Choroid plexus epithelial cell (primary cell): Measurements from ENCODE around the gene FLACC1.
A peak's percentile ranks its signal among the peaks of the same experiment; 100 is the strongest.
"Not testable (repeated sequence)": the region's sequence is repeated elsewhere in the genome, so short reads cannot be mapped to it uniquely, and the experiment has no call there.

Experiments used
- DNase-seq: peaks from one replicate; pipeline ENCODE4 v3.0.0-alpha.2; 2010; ENCODE audit warnings: low read depth
- H3K4me3 ChIP-seq: 2 replicates; pipeline ENCODE4 v1.5.1; 2011; ENCODE audit warnings: low read depth, mild to moderate bottlenecking, control low read depth, low read length, moderate library complexity
- TF ChIP-seq, protein P1 (sequence below): conservative IDR thresholded peaks from 2 replicates; pipeline ENCODE4 v1.5.1; 2011; ENCODE audit warnings: low read depth, mild to moderate bottlenecking, control low read depth, inconsistent platforms, low read length, moderate library complexity

FLACC1 gene

DNA sequence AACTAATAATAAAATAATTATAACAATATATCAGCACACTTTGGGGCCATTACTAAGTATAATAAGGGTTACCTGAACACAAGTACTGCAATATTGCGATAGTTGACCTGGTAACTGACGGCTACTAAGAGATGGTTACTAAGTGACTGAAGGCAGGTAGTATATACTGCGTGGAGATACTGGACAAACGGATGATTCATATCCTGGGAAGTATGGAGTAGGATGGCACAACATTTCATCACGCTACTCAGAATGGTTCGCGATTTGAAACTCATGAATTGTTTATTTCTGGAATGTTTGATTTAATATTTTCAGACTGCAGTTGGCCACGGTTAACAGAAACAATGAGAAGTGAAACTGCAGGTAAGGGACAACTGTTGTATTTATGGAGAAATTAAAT is 39.5 kb upstream of the FLACC1 start:
- peak; percentile 73 for DNase-seq
- TF ChIP-seq, protein P1, sequence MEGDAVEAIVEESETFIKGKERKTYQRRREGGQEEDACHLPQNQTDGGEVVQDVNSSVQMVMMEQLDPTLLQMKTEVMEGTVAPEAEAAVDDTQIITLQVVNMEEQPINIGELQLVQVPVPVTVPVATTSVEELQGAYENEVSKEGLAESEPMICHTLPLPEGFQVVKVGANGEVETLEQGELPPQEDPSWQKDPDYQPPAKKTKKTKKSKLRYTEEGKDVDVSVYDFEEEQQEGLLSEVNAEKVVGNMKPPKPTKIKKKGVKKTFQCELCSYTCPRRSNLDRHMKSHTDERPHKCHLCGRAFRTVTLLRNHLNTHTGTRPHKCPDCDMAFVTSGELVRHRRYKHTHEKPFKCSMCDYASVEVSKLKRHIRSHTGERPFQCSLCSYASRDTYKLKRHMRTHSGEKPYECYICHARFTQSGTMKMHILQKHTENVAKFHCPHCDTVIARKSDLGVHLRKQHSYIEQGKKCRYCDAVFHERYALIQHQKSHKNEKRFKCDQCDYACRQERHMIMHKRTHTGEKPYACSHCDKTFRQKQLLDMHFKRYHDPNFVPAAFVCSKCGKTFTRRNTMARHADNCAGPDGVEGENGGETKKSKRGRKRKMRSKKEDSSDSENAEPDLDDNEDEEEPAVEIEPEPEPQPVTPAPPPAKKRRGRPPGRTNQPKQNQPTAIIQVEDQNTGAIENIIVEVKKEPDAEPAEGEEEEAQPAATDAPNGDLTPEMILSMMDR = no peak
- H3K4me3 ChIP-seq = no peak overlapping the region

DNA sequence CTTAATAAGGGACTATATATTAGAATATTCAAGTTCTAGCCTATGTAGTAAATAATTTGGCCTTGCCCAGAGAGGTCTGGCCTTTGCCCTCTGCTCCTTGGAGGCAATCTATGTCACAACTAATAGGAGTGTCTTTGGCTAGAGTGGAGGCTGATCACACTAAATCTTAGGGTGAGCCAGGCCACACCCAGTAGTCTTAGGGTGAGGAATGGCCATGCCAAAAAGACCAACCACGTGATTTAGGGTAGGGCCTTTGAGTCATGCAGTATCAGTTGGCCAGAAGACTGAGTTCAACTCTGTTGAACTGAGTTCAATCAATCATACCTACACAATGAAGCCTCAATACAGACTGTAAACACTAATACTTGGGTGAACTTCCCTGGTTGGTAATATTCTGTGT is 26.0 kb upstream of the FLACC1 start:
- no peak overlapping the region for H3K4me3 ChIP-seq
- no peak for DNase-seq
- TF ChIP-seq, protein P1 = no peak

DNA sequence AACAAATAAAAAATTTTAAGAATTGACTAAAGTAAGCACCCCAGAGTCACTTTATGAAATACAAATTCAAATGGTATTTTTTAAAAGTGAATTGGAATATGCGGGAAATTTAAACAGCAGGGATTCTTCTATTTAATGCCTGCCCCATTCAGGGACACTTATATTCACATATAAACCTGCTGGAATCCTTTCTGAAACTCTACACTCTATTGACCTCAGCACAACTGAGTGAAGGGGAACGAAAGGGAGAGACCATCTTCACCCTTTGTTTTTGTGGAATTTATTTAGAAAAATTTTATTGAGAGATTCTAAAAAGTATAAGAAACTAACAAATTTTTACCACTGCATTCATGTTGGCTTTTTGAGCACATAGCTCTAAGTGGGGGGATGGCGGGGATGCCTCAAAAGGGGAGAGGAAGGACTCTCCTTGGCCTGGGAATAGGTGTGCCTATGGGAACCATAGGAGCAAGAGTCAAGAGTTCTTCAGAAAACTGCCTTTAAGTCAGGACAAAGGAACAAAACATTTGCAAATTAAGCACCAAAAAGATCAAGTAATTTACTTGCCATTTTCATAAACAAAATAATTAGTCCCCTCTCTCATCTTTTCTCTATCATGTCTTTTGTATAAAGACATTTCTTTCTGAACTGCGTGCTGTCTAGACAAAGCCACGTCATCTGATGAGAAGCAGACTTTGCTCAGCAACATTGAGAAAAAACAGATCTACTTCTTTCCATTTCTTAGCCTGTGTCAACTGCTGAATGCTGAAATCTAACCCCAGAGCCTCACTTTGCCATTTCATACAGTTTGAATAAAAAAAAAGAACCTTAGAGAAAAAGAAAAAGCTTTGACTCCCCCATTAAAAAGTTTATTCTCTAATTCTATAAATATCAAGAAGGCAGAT is 21.6 kb upstream of the FLACC1 start:
- no peak for DNase-seq
- no peak overlapping the region for H3K4me3 ChIP-seq

DNA sequence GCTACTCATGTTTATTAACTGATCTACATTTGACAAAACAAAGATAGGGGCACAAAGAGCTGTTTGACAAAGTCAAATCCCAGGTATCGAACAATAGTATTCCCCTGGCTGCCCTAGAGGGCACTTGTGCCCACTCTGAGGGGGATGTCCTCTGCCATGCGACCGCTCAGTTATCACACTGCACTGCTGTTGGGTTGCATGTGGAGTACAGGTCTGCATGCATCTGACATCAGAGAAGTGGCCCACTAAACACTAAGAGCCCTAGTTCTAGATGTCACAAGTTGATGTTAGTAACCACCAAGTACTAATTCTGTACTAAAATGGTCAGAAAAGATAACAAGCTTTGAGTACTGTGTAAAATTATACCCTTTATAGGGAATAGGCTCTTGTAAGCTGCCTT is 20.1 kb upstream of the FLACC1 start:
- no peak for DNase-seq
- TF ChIP-seq, protein P1 = no peak
- H3K4me3 ChIP-seq = no peak overlapping the region

More for the DNA sequence above, 21.6 kb upstream of the FLACC1 start:
- TF ChIP-seq, protein P1 = no peak

DNA sequence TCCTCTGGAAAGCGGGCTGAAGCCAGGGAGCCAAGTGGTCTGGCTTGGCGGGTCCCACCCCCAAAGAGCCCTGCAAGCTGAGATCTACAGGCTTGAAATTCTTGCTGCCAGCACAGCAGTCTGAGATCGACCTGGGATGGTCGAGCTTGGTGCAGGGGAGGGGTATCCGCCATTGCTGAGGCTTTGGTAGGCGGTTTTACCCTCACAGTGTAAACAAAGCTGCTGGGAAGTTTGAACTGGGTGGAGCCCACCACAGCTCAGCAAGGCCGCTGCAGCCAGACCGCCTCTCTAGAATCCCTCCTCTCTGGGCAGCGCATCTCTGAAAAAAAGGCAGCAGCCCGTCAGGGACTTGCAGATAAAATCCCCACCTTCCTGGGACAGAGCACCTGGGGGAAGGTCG is 12.6 kb upstream of the FLACC1 start:
- DNase-seq = no peak
- no peak overlapping the region for H3K4me3 ChIP-seq
- TF ChIP-seq, protein P1 = no peak

DNA sequence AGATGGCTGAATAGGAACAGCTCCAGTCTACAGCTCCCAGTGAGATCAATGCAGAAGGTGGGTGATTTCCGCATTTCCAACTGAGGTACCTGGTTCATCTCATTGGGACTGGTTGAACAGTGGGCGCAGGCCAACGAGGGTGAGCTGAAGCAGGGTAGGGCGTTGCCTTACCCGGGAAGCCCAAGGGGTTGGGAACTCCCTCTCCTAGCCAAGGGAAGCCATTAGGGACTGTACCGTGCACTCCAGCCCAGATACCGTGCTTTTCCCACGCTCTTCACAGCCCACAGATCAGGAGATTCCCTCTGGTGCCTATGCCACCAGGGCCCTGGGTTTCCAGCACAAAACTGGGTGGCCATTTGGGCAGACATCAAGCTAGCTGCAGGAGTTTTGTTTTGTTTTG is 12.2 kb upstream of the FLACC1 start:
- DNase-seq, H3K4me3 ChIP-seq: not testable (repeated sequence)

DNA sequence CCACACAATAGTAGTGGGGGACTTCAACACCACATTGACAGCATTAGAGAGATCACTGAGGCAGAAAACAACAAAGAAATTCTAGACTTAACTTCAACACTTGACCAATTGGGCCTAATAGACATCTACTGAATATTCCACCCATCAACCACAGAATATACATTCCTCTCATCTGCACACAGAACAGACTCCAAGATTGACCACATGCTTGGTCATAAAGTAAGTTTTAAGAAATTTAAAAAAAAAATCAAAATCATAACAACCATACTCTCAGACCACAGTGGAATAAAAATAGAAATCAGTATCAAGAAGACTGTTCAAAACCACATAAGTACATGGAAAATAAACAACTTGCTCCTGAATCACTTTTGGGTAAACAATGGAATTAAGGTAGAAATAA is 9.0 kb upstream of the FLACC1 start:
- no peak overlapping the region for H3K4me3 ChIP-seq
- peak; percentile 16 for DNase-seq
- TF ChIP-seq, protein P1 = no peak
